Progenitor cell of endocrine pancreas (in vitro differentiated cells): ENCODE data around the gene MTUS2. TPM values are rescaled to one million over a fixed set of nuclear protein-coding genes. Genes with fewer than 3 reads are reported as not detected.

ENCODE experiments used
- DNase-seq: peaks from one replicate; pipeline ENCODE4 v3.0.0; 2021; ENCODE audit warnings: low spot score; ENCODE audit not compliant: unreplicated experiment
- H3K27ac Mint-ChIP-seq: 2 replicates; pipeline ENCODE4 v1.8.0; 2021; ENCODE audit warnings: mild to moderate bottlenecking, moderate library complexity, mixed read lengths
- H3K27me3 Mint-ChIP-seq: 2 replicates; pipeline ENCODE4 v1.8.0; 2021; ENCODE audit warnings: mixed read lengths
- H3K36me3 Mint-ChIP-seq: 2 replicates; pipeline ENCODE4 v1.8.0; 2022; ENCODE audit warnings: mixed read lengths; ENCODE audit not compliant: insufficient read depth
- H3K4me1 Mint-ChIP-seq: 2 replicates; pipeline ENCODE4 v1.8.0; 2021; ENCODE audit warnings: low read depth, mixed read lengths
- H3K4me3 Mint-ChIP-seq: 2 replicates; pipeline ENCODE4 v1.8.0; 2021; ENCODE audit warnings: low read depth, mild to moderate bottlenecking, moderate library complexity, mixed read lengths
- H3K9me3 Mint-ChIP-seq: 2 replicates; pipeline ENCODE4 v1.8.0; 2021; ENCODE audit warnings: low read depth, mixed read lengths
- CTCF ChIP-seq: fragments of 200-600 bp; sonication (generic); IDR thresholded peaks from one replicate; pipeline ENCODE4 v1.5.0; 2021; ENCODE audit warnings: antibody characterized with exemption, mild to moderate bottlenecking; ENCODE audit not compliant: unreplicated experiment
- total RNA-seq: library from RNA; stranded (reverse); gene quantifications from 2 replicates; pipeline ENCODE4 v1.2.1, GENCODE V29; 2021

The MTUS2 gene
- total RNA-seq, 1 donor from 2014 or later: 9.3 TPM

DNA sequence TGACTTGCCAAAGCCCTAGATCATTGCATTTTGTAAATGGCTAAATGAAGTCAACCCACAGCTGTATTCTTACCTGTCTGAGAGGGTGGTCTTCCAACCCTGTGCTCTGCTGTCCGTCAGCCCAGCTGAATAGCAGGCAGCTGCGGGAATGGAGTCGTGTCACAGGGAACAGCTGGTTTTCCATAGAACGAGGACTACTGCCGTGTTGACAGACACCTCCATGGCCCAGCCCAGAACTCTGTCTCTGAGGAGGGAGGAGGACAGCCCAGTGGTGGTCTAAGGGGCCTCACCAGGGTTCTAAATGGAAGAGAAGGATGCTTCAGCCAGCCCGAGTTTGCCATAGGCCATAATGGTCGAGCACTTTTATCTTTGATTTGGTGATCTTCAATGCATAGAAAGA, 664.7 kb downstream of the MTUS2 start:
- peaks cover 5% of the 10 kb centered on the region for H3K4me1 Mint-ChIP-seq
- H3K27me3 Mint-ChIP-seq: peaks cover under 1% of the 10 kb centered on the region
- no peak for DNase-seq
- no peaks in the 10 kb centered on the region for H3K9me3 Mint-ChIP-seq
- no peak overlapping the region for H3K4me3 Mint-ChIP-seq
- H3K27ac Mint-ChIP-seq: no peak overlapping the region
- no peaks in the 10 kb centered on the region for H3K36me3 Mint-ChIP-seq
- no peak for TF ChIP-seq CTCF

DNA sequence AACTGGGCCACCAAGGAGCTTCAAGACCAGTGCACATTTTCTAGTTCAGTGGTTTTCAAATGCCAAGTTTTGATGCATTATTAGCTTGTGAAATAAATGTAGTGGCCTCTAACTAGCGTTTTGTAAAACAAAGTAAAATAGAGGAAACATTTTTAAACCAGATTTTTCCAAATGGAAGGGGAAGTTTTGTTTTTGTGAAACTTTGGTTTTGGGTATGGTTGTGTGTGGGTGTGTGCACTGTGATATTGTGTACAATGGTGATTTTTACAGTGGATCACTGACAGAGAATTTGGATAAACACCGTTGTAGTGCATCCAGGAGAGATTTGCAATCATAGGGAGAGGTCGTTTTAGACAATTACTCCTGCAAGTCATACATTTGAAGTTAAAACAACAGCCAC, 666.4 kb downstream of the MTUS2 start:
- no peak for TF ChIP-seq CTCF
- H3K27me3 Mint-ChIP-seq: no peaks in the 10 kb centered on the region
- no peak for DNase-seq
- H3K4me1 Mint-ChIP-seq: peaks cover 5% of the 10 kb centered on the region
- H3K4me3 Mint-ChIP-seq: no peak overlapping the region
- H3K27ac Mint-ChIP-seq: no peak overlapping the region
- no peaks in the 10 kb centered on the region for H3K9me3 Mint-ChIP-seq
- H3K36me3 Mint-ChIP-seq: no peaks in the 10 kb centered on the region

DNA sequence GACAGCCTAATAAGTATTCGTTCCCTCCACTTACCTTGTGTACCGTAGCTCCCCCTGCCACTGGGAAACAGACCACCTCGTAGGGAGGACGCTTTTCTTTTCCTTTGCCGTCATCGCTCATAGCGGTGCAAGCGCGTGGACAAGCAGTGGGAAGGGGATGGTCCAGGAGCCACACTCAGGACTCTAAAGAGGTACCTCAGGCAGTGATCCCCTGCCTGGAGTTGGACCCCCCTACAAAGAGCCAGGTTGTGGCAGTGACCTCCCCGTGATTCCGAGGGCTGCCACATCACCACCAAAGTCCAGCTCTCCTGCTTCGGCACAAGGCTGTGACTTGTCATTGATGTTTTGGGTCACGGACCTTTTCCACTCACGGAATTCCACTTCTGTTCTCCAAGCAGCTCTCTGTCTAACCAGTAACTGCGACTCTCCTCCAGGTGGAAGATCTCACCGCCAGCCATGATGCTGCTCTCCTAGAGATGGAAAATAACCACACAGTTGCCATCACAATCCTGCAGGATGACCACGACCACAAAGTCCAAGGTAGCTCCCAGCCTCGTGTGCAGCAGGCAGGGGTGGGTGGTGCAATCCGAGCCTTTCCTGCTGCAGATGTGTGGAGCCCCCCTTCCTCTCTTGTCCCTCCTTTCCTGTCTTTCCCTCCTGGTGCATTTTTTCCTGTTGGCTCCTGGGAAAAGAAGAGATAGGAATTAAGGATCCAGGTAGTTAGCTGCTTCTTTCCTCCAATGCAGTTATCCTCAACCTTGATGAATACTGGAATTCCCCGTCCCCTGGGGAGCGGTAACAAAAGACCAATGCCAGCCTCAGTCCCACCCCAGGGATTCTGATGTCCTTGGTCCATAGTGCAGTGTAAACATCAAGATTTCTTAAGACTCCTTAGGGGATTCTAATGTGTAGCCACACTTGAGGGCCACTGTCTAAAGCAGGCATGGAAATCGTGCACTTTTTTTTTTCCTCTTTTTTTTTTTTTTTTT, 667.6 kb downstream of the MTUS2 start:
- no peak for TF ChIP-seq CTCF
- Mint-ChIP-seq H3K4me1 (peaks cover 5% of the 10 kb centered on the region), H3K27me3 (no peaks in the 10 kb centered on the region), H3K9me3 (no peaks in the 10 kb centered on the region), H3K27ac (no peak overlapping the region), H3K36me3 (no peaks in the 10 kb centered on the region), H3K4me3 (no peak overlapping the region)
- DNase-seq: no peak

DNA sequence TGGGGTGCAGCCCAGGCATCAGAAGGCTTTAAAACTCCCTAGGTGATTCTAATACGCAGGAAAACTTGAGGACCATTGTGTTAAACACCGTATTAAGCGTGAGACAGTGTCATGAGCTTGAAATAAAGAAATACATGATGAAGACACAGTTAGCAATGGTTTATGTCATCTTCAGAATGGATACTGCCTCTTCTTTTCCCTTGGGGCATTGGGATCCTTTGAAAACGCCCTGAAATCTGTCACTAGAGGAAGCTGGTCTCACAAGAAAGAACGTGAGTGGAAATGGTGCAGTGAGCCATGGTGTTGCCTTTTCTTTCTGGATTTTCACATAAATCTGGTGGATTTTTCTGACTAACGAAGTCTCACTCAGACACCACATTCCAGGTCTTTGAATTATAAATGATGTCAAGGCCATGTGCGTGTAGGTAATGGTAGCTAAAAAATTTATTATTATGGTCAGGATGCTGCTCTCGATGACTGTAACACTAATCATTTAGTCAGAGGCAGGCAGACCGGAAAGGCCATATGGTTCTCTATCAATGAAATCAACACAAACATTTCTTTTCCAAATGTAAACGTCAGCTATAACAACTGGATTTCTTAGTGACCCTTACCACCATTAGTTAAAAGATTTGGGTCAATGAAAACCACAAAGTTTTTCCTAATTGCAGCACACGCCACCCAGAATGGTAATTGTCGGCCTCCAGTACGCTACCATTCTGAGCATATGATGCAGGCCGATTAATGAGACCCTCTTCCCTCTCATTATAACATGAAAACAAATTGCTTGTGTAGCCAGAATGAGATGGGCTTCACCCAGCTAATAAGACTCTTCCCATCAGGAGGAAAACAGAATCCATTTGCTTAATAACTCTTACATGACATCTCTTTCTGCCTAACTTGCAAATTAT, 669.8 kb downstream of the MTUS2 start:
- no peak for DNase-seq
- Mint-ChIP-seq H3K4me1 (no peaks in the 10 kb centered on the region), H3K27me3 (no peaks in the 10 kb centered on the region), H3K9me3 (no peaks in the 10 kb centered on the region), H3K4me3 (no peak overlapping the region), H3K36me3 (no peaks in the 10 kb centered on the region), H3K27ac (no peak overlapping the region)
- TF ChIP-seq CTCF: no peak

DNA sequence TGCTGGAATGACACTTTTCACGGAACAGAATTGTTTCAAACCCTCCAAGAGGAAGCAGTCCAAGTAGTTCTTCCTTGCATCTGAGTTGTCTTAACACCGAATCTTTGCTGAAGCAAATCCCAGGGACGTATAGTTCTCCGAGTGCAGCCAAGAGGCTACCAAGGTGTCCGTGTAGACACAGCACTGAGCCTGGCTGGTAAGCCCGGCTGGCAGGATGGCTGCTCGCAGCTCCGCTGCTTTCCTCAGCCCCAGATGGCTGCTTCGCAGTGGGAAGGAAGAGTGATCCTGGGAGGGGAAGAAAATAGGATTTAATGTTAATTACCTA, 670.4 kb downstream of the MTUS2 start:
- Mint-ChIP-seq H3K27ac (no peak overlapping the region), H3K4me3 (no peak overlapping the region), H3K9me3 (no peaks in the 10 kb centered on the region), H3K4me1 (no peaks in the 10 kb centered on the region), H3K36me3 (no peaks in the 10 kb centered on the region), H3K27me3 (no peaks in the 10 kb centered on the region)
- no peak for DNase-seq
- no peak for TF ChIP-seq CTCF
